ENCODE measurements around the gene PDCD10. TPM values are rescaled to one million over a fixed set of nuclear protein-coding genes. Genes with fewer than 3 reads are reported as not detected.

Gene PDCD10
- polyA plus RNA-seq, 3 donors: 31.7 to 61.8 (median 61.5) TPM

- Mint-ChIP-seq H3K9me3 (peaks cover 2 to 15% (median 8%) of the 10 kb centered on the region in 7 donors), H3K27ac (peak overlapping the region in 2 of 7 donors; percentile 26 to 70)
Measured at GRCh38 chr3:167657684-167658225, 76.9 kb downstream of the PDCD10 start.

GRCh38 chr3:167656821-167657220, 77.9 kb downstream of the PDCD10 start:
- DNase-seq: no peak
- no peak overlapping the region for H3K4me2 ChIP-seq (replicated peaks; ENCODE audit: extremely low read depth, low read length, poor library complexity, severe bottlenecking)
- peaks cover 15 to 19% of the 10 kb centered on the region in 2 donors for H3K4me1 ChIP-seq (ENCODE audit: control insufficient read depth in 1 of 2, insufficient read depth in 2 of 2, low read length in 2 of 2)
- no peak overlapping the region for H3K4me3 ChIP-seq (replicated peaks in 1 of 3; ENCODE audit: low read depth in 2 of 3, low read length in 3 of 3)
- H3K9me3 Mint-ChIP-seq: peaks cover 2 to 15% (median 8%) of the 10 kb centered on the region in 7 donors
- no peak overlapping the region for H3K4me3 Mint-ChIP-seq
- no peak overlapping the region for H3K27ac ChIP-seq (ENCODE audit: low read depth in 1 of 2, low read length in 2 of 2)
- H3K36me3 ChIP-seq (replicated peaks in 1 of 2; ENCODE audit: control insufficient read depth in 1 of 2, insufficient read depth in 2 of 2, low read length in 2 of 2): no peaks in the 10 kb centered on the region
- H3K79me2 ChIP-seq (ENCODE audit: insufficient read depth, low read length): peaks cover 9% of the 10 kb centered on the region
- intact Hi-C loops (cut with micrococcal nuclease): no loop called here
- H3K9me3 ChIP-seq (replicated peaks in 1 of 2; ENCODE audit: control insufficient read depth in 1 of 2, insufficient read depth in 1 of 2, low read length in 2 of 2): peaks cover 0 to 2% of the 10 kb centered on the region in 2 donors
- TF ChIP-seq CTCF (IDR thresholded peaks at IDR 0.05): no peak
- H3K27me3 ChIP-seq (ENCODE audit: control insufficient read depth in 2 of 2, insufficient read depth in 2 of 2, low read length in 2 of 2): no peaks in the 10 kb centered on the region
- no peaks in the 10 kb centered on the region for H4K20me1 ChIP-seq (ENCODE audit: insufficient read depth, low read length)
- no CpG with 5 or more reads among the region's 1 CpG for WGBS (ENCODE audit: insufficient coverage)
- H3K27me3 Mint-ChIP-seq (ENCODE audit: low read depth in 3 of 3): peaks cover 0 to 3% (median 0%) of the 10 kb centered on the region in 3 donors
- H2AFZ ChIP-seq (ENCODE audit: insufficient read depth, low read depth, low read length, poor library complexity, severe bottlenecking): no peak overlapping the region
- H3K4me1 Mint-ChIP-seq: peaks cover 20% of the 10 kb centered on the region
- H3K36me3 Mint-ChIP-seq: peaks cover 0 to 3% of the 10 kb centered on the region in 2 donors
- H3K9ac ChIP-seq (ENCODE audit: insufficient read depth, low read length, poor library complexity, severe bottlenecking): no peak overlapping the region
- H3K27ac Mint-ChIP-seq: peak overlapping the region in 2 of 7 donors; percentile 1 to 24

More at GRCh38 chr3:167657684-167658225, 76.9 kb downstream of the PDCD10 start:
- peaks cover 9% of the 10 kb centered on the region in 2 donors for H3K4me1 ChIP-seq (ENCODE audit: control insufficient read depth in 1 of 2, insufficient read depth in 2 of 2, low read length in 2 of 2)
- H3K9me3 ChIP-seq (replicated peaks in 1 of 2; ENCODE audit: control insufficient read depth in 1 of 2, insufficient read depth in 1 of 2, low read length in 2 of 2): peaks cover 0 to 2% of the 10 kb centered on the region in 2 donors
- H3K9ac ChIP-seq (ENCODE audit: insufficient read depth, low read length, poor library complexity, severe bottlenecking): no peak overlapping the region
- Mint-ChIP-seq H3K4me1 (peaks cover 12% of the 10 kb centered on the region), H3K27me3 (ENCODE audit: low read depth in 3 of 3) (peaks cover 0 to 3% (median 0%) of the 10 kb centered on the region in 3 donors), H3K4me3 (no peak overlapping the region), H3K36me3 (peaks cover 0 to 3% of the 10 kb centered on the region in 2 donors)
- TF ChIP-seq CTCF (IDR thresholded peaks at IDR 0.05): no peak
- H3K27ac ChIP-seq (ENCODE audit: low read depth in 1 of 2, low read length in 2 of 2): no peak overlapping the region
- no peaks in the 10 kb centered on the region for H3K36me3 ChIP-seq (replicated peaks in 1 of 2; ENCODE audit: control insufficient read depth in 1 of 2, insufficient read depth in 2 of 2, low read length in 2 of 2)
- intact Hi-C loops (cut with micrococcal nuclease): no loop called here
- 83% methylated on average over 1 of the region's 3 CpGs for WGBS (ENCODE audit: insufficient coverage)
- no peak overlapping the region for H3K4me3 ChIP-seq (replicated peaks in 1 of 3; ENCODE audit: low read depth in 2 of 3, low read length in 3 of 3)
- no peaks in the 10 kb centered on the region for H3K27me3 ChIP-seq (ENCODE audit: control insufficient read depth in 2 of 2, insufficient read depth in 2 of 2, low read length in 2 of 2)
- H3K4me2 ChIP-seq (replicated peaks; ENCODE audit: extremely low read depth, low read length, poor library complexity, severe bottlenecking): no peak overlapping the region
- H2AFZ ChIP-seq (ENCODE audit: insufficient read depth, low read depth, low read length, poor library complexity, severe bottlenecking): peak overlapping the region; percentile 0
- no peaks in the 10 kb centered on the region for H3K79me2 ChIP-seq (ENCODE audit: insufficient read depth, low read length)
- H4K20me1 ChIP-seq (ENCODE audit: insufficient read depth, low read length): no peaks in the 10 kb centered on the region
- no peak for DNase-seq

Measured in CD14-positive monocyte (primary cell).